ENCODE results near the gene APAF1.

DNA sequence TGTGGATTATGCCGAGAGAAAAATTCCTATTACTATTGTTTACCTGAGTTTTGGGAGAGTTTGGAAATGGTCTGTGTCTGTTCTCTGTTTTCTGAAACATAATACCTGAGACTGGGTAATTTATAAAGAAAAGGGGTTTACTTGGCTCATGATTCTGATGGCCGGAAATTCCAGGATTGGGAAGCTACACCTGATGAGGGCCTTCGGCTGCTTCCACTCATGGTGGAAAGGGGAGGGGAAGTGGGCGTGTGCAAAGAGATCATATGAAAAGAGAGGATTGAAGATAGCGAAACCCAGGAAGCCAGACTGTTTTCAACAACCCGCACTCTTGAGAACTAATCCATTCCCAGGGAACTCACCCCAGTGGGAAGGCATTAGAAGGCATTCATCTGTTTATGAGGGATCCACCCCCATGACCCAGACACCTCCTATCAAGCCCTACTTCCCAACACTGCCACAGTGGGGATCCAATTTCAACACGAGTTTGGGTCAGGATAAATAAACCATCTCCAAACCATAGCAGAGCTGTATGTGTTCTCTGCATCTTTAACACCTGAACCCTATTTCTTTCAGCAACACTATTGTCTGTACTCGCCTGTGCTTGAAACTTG lies 51.1 kb downstream of the APAF1 start:
- no peak for TF ChIP-seq CTCF (IDR thresholded peaks at IDR 0.05; ENCODE audit: extremely low read depth in 1 of 2, insufficient read depth in 1 of 2, low read depth in 1 of 2, low read length in 2 of 2)
- no peak for TF ChIP-seq POLR2A (IDR thresholded peaks at IDR 0.05; ENCODE audit: low read depth, low read length)
- TF ChIP-seq EZH2 (IDR thresholded peaks at IDR 0.05; ENCODE audit: borderline replicate concordance, low read depth, low read length, severe bottlenecking) = no peak
- no peak for TF ChIP-seq MYC (IDR thresholded peaks at IDR 0.05; ENCODE audit: low read depth, low read length)
- TF ChIP-seq POLR2AphosphoS5 (IDR thresholded peaks at IDR 0.05; ENCODE audit: insufficient read depth, low read depth, low read length) = no peak
- no peak for TF ChIP-seq GATA2 (IDR thresholded peaks at IDR 0.05; ENCODE audit: insufficient read depth, insufficient read length, low read depth, low read length)
- TF ChIP-seq, protein P1, sequence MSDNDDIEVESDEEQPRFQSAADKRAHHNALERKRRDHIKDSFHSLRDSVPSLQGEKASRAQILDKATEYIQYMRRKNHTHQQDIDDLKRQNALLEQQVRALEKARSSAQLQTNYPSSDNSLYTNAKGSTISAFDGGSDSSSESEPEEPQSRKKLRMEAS (IDR thresholded peaks at IDR 0.05; ENCODE audit: insufficient read depth, insufficient read length) = no peak
- no peak for TF ChIP-seq JUN (IDR thresholded peaks at IDR 0.05; ENCODE audit: borderline replicate concordance, insufficient read depth, insufficient read length, low read depth)
